NCI-H1694 (cell line): ENCODE measurements around the gene GNG14.
"Not testable (repeated sequence)": the region's sequence is repeated elsewhere in the genome, so short reads cannot be mapped to it uniquely, and the experiment has no call there.

Experiments
- DNase-seq: peaks from one replicate; lab custom pipeline; 2025; lab: John Stamatoyannopoulos, UW

Gene GNG14

GRCh38 chr19:12696366-12697335 lies 8.9 kb downstream of the GNG14 start, which contains the start of gene FBXW9:
Gene FBXW9 (minus strand): TSS chr19:12696631. CDS start chr19:12696581, 50 bp downstream.
- DNase-seq = peak; percentile 93

DNA sequence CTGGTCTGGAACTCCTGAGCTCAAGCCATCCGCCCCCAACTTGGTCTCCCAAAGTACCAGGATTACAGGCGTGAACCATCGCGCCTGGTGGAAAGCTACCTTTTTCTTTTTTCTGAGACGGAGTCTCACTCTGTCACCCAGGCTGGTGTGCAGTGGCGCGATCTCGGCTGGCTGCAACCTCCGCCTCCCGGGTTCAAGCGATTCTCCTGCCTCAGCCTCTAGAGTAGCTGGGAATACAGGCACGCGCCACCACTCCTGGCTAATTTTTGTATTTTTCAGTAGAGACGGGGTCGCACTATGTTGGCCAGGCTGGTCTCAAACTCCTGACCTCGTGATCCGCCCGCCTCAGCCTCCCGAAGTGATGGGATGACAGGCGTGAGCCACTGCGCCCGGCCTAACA lies 9.6 kb downstream of the GNG14 start:
- DNase-seq = not testable (repeated sequence)

DNA sequence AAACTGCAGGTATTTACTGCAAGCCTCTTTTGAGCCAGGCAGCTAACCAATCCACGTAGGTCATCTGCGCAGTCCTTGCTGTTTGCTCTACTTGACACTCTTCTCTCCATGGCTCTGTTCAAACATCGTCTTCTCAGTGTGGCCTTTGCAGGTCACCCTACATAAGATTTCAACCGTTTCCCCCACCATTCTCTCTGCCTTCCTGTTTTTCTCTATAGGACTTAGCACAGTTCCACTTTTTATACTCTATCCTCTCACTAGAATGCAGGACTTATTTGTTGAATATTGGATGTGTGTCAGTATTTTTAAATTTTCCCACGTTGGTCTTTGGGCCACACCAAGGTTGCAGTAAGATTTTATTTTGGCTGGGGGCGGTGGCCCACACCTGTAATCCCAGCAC lies 10.3 kb downstream of the GNG14 start:
- no peak for DNase-seq

DNA sequence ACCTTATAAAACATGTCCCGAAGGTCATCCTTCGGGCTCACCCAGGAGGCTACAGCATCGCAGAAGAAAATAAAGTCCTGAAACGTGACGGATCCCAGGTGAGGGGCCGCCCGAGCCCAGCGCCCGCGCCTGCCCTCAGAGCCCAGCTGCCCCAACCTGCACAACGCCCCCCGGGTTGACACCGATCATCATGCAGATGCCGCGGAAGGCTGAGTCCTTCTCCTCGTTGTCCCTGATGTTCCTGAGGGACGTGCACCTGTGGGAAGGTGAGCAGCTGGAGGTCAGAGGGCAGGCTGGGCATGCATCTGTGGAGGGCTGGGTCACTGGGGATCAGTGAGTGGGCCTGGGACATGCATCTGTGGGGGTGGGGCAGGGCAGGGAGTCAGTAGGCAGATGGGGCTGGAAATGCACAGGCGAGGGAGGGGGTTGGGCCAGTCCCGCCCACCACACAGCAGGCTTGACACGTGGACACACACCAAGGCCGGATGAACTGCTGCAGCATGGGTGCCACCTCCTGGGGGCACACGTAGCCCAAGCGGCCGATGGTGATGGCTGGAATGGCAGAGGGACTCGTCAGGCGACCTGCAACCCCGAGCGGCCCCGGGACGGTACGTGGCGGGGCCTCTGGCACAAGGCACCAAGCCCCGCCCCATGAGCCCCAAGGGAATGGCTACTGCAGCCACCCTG lies 13.9 kb downstream of the GNG14 start:
- DNase-seq = no peak

DNA sequence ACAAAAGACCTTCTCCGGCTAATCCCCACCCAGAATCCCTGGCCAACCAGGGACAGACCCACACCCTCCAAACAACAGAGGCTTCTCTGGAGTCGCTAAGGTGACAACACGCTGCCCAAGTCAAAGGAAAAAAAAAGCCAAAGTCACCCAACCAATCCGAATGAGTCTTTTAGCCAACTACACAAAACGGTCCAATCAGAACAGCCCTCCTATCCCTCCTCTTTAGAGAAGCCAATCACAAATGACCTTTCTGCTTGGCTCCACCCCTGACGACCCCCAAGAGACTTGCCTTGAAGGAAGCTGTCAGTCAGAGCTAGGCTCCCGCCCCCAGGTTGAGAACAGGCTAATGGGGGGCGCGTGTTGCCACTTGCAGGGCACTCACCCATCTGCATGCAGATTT lies 15.2 kb downstream of the GNG14 start:
- DNase-seq = peak; percentile 9

DNA sequence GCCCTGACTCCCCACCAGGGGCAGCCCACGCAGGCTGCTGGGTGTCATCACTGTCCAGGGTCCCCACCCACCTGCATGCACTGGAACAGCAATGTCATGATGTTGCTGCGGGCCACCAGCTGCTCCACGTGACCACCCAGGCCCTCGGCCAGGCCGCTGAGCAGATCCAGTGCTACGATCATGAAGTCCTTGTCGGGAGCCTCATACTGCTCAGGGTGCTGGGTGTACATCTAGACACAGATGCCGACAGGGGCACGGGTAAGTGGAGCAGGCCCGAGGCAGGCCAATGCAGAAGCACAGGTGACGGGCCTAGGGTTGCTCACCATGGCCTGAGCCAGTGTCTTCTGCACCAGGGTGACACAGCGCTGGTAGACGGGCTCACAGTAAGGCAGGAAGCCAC lies 17.4 kb downstream of the GNG14 start:
- no peak for DNase-seq

GRCh38 chr19:12705654-12706331 lies 18.0 kb downstream of the GNG14 start:
- no peak for DNase-seq

DNA sequence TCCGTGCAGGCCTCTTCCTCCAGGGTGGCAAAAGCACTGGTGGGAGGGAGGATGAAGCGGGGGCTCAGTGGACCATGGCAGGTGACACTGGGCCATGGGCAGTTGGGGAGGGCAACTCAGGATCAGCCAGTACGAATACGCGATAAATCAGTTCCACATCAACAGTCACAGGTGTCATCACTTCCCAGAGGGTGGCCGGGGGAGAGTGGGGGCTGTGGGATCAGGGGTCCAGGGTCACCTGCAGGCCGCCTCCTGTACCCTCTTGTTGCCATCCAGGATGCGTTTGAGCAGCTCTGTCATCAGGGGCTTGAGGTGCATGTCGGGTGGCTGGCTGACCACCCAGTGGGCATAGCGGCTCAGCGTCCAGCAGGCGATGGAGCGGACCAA lies 18.5 kb downstream of the GNG14 start:
- no peak for DNase-seq

GRCh38 chr19:12708641-12709040 lies 20.8 kb downstream of the GNG14 start:
- DNase-seq = no peak

GRCh38 chr19:12711187-12711586 lies 23.4 kb downstream of the GNG14 start:
- DNase-seq = no peak

- not testable (repeated sequence) for DNase-seq
Observed at GRCh38 chr19:12712077-12712476, 24.3 kb downstream of the GNG14 start.

DNA sequence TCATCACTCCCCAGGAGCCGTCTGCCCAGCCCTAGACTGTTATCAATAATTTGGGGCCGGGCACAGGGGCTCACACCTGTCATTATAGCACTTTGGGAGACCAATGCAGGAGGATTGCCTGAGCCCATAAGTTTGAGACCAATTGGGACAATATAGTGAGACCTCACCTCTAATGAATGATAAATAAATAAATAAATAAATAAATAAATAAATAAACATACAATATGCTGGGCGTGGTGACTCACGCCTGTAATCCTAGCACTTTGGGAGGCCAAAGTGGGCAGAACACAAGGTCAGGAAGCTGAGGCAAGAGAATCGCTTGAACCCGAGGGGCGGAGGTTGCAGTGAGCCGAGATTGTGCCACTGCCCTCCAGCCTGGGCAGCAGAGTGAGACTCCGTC lies 25.5 kb downstream of the GNG14 start:
- not testable (repeated sequence) for DNase-seq

- DNase-seq = no peak
Observed at GRCh38 chr19:12715102-12715501, 27.3 kb downstream of the GNG14 start.

- no peak for DNase-seq
Observed at GRCh38 chr19:12715929-12716328, 28.1 kb downstream of the GNG14 start.

DNA sequence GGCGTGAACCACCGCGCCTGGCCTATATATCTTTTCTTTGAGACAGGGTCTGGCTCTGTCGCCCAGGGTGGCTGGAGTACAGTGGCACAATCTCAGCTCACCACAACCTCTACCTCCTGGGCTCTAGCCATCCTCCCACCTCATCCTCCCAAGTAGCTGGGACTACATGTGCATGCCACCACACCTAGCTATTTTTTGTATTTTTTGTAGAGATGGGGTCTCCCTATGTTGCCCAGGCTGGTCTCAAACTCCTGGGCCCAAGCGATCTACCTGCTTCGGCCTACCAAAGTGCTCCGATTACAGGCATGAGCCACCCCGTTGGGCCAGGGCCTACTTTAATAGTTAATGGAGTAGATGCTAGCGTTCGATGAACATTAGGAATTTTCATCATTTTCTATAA lies 32.5 kb downstream of the GNG14 start:
- no peak for DNase-seq

- no peak for DNase-seq
Observed at GRCh38 chr19:12720851-12721655, 33.3 kb downstream of the GNG14 start.

DNA sequence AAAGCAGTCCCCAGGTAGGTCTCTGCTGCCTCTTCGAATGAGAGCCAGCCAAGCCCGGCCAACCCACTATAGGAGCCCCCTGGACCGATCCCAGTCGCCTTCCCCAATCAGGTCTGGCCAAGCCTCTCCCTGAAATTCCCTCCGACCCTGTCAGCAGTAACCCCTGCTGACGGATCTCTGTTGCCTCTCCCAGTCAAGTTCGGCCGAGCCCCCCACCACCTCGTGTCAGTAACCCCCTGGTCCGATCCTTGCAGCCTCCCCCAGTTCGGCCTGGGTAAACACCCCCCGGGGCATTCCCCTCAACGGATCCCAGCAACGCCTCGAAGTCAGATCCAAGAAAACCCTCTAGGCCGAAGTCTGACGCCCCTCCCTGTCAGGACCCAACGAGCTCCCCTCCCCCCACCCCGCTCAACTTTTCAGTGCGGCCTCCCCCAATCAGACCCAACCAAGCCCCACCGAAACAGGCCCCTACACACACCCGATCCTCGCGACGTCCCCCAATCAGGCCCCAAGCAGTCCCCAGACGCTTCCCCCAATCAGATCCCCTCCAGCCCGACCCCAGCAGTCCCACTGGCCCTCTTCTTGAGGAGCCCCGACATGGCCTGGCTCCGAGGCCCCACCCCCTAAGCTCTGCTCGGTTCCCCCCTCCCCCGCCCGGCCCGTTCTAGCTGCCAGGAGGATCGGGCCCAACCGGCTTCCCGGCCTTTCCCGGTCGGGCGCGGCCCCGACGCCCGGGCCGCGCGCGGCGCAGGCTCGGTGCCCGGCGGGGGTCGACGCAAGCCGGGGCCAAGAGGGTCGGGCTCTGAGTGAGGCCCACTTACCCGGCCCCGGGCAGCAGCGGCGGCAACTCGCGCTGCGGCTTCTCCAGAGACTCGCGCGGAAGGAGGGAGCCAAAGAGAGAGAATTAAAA lies 34.1 kb downstream of the GNG14 start:
- no peak for DNase-seq

GRCh38 chr19:12722566-12723380 lies 35.0 kb downstream of the GNG14 start:
- DNase-seq = peak; percentile 96

- DNase-seq = no peak
Observed at GRCh38 chr19:12723381-12723640, 35.5 kb downstream of the GNG14 start.
